WTC11 (cell line): Measurements from ENCODE around the gene GPRC6A. TPM values are rescaled to one million over a fixed set of nuclear protein-coding genes. Genes with fewer than 3 reads are reported as not detected.
"Not testable (repeated sequence)": the region's sequence is repeated elsewhere in the genome, so short reads cannot be mapped to it uniquely, and the experiment has no call there.

Source experiments
- ATAC-seq: fragments of 200-7000 bp; cut with Tn5 transposase; 2 replicates; pipeline ENCODE4 v1.10.0; 2021; ENCODE audit warnings: mild to moderate bottlenecking, moderate library complexity
- CTCF ChIA-PET: fragments of 300-600 bp; sonication (Branson Sonifier 250); formaldehyde crosslinking; loops from one replicate; lab custom pipeline; 2021; ENCODE audit warnings: antibody characterized with exemption; lab: Charles Lee
- POLR2A ChIA-PET: fragments of 350-600 bp; sonication (Branson Sonifier 250); formaldehyde crosslinking; loops from one replicate; lab custom pipeline; 2021; ENCODE audit warnings: antibody characterized with exemption; lab: Charles Lee
- DNase-seq: peaks from one replicate; pipeline ENCODE4 v3.0.0; 2021; ENCODE audit warnings: low spot score
- H3K27ac Mint-ChIP-seq: 2 replicates; pipeline ENCODE4 v1.8.0; 2021; ENCODE audit warnings: mixed read lengths
- H3K27me3 Mint-ChIP-seq: 2 replicates; pipeline ENCODE4 v1.8.0; 2021; ENCODE audit warnings: low read depth, mild to moderate bottlenecking, moderate library complexity, mixed read lengths
- H3K36me3 Mint-ChIP-seq: 2 replicates; pipeline ENCODE4 v1.8.0; 2021; ENCODE audit warnings: mixed read lengths
- H3K4me1 Mint-ChIP-seq: 2 replicates; pipeline ENCODE4 v1.8.0; 2022; ENCODE audit warnings: mixed read lengths
- H3K4me3 Mint-ChIP-seq: 2 replicates; pipeline ENCODE4 v1.8.0; 2021; ENCODE audit warnings: mild to moderate bottlenecking, moderate library complexity, mixed read lengths
- H3K9me3 Mint-ChIP-seq: 2 replicates; pipeline ENCODE4 v1.8.0; 2021; ENCODE audit warnings: mixed read lengths
- CREM ChIP-seq: sonication (generic); formaldehyde crosslinking; IDR thresholded peaks from 2 replicates; pipeline ENCODE4 v1.8.1; 2022; ENCODE audit warnings: mild to moderate bottlenecking, missing genetic modification reagents, moderate library complexity
- E2F5 ChIP-seq: sonication (generic); formaldehyde crosslinking; IDR thresholded peaks from 2 replicates; pipeline ENCODE4 v1.8.1; 2022; ENCODE audit warnings: mild to moderate bottlenecking, moderate library complexity, missing genetic modification reagents
- FOXJ3 ChIP-seq: sonication (generic); formaldehyde crosslinking; IDR thresholded peaks from 2 replicates; pipeline ENCODE4 v1.9.0; 2021; ENCODE audit warnings: missing genetic modification reagents, mild to moderate bottlenecking, borderline replicate concordance
- IRF2 ChIP-seq: sonication (generic); formaldehyde crosslinking; IDR thresholded peaks from 2 replicates; pipeline ENCODE4 v1.8.0; 2022; ENCODE audit warnings: low read depth, missing genetic modification reagents, borderline replicate concordance
- JUN ChIP-seq: sonication (generic); formaldehyde crosslinking; IDR thresholded peaks from 2 replicates; pipeline ENCODE4 v1.8.0; 2023; ENCODE audit warnings: mild to moderate bottlenecking, missing genetic modification reagents
- MYBL2 ChIP-seq: sonication (generic); formaldehyde crosslinking; IDR thresholded peaks from 2 replicates; pipeline ENCODE4 v1.8.1; 2023; ENCODE audit warnings: mild to moderate bottlenecking, moderate library complexity, missing genetic modification reagents
- NR2C2 ChIP-seq: sonication (generic); formaldehyde crosslinking; IDR thresholded peaks from 2 replicates; pipeline ENCODE4 v1.8.0; 2022; ENCODE audit warnings: mild to moderate bottlenecking, missing genetic modification reagents
- SMAD3 ChIP-seq: sonication (generic); formaldehyde crosslinking; IDR thresholded peaks from 2 replicates; pipeline ENCODE4 v1.8.0; 2022; ENCODE audit warnings: missing genetic modification reagents, mild to moderate bottlenecking, borderline replicate concordance
- ZMAT4 ChIP-seq: fragments of 250-450 bp; sonication (Bioruptor Pico); IDR thresholded peaks from 2 replicates; pipeline ENCODE4 v1.9.0; 2021; ENCODE audit warnings: mild to moderate bottlenecking
- ZNF263 ChIP-seq: sonication (generic); formaldehyde crosslinking; IDR thresholded peaks from 2 replicates; pipeline ENCODE4 v1.8.1; 2022; ENCODE audit warnings: low read depth, mild to moderate bottlenecking, moderate library complexity, missing genetic modification reagents
- ZNF396 ChIP-seq: fragments of 250-450 bp; sonication (Bioruptor Pico); IDR thresholded peaks from 2 replicates; pipeline ENCODE4 v1.8.0; 2021; ENCODE audit warnings: mild to moderate bottlenecking, moderate library complexity, borderline replicate concordance
- ZNF416 ChIP-seq: fragments of 250-450 bp; sonication (Bioruptor Pico); IDR thresholded peaks from 2 replicates; pipeline ENCODE4 v1.9.0; 2021; ENCODE audit warnings: mild to moderate bottlenecking, inconsistent platforms
- ZNF671 ChIP-seq: fragments of 250-450 bp; sonication (Bioruptor Pico); IDR thresholded peaks from 2 replicates; pipeline ENCODE4 v1.8.0; 2021; ENCODE audit warnings: mild to moderate bottlenecking
- total RNA-seq: library from RNA; stranded (reverse); gene quantifications from 3 replicates; pipeline ENCODE4 v1.2.3, GENCODE V29; 2021

Gene GPRC6A
- total RNA-seq, 1 experiment from 2014 or later: 0.17 TPM

DNA sequence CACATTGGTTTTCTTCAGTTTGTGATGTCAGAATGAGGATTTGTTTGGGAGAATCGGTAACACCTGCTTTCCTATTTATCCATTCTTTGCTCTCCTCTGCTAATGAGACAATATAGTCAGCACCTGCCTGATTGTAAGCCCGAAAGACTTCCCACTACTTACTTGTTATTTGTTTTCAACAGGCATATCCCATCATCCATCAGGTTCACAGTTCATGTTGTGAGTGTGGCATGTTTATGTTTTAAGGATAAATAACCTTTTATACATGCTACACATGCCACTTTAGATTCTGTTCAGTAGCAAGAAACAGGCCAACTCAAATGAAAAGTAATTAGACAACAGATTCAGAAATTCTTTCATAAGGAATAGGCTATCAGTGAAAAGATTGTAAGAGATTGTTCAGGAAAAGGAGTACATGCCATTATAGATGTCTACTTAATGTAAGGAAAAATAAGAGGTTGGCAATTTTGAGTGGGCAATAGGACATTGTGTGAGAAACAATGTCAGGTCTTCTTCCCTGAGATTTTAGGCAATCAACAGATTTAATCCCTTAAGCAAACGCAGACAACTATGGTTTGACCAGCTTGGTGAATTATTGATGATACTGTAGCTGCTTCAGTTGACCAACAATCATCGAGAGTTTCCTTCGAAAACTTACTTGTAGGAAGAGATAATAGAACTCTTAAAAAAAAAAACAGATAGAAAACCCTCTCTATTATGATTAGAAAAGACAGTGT lies 7.9 kb upstream of the GPRC6A start (continued):
- no peak for TF ChIP-seq ZNF671 (CRISPR knock-in tag)

DNA sequence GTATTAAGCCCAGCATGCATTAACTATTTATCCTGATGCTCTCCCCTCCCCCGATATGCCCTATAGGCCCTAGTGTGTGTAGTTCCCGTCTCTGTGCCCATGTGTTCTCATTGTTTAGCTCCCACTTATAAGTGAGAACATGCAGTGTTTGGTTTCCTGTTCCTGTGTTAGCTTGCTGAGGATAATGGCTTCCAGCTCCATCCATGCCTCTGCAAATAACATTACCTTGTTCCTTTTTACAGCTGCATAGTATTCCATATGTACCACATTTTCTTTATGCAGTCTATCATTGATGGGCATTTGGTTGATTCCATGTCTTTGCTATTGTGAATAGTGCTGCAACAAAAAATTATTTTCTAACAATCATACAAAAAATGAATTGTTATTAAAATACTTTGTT lies 5.6 kb upstream of the GPRC6A start:
- CTCF ChIA-PET, DNase-seq, H3K4me1 Mint-ChIP-seq, H3K4me3 Mint-ChIP-seq, H3K27me3 Mint-ChIP-seq, H3K27ac Mint-ChIP-seq, H3K9me3 Mint-ChIP-seq, H3K36me3 Mint-ChIP-seq, ATAC-seq, POLR2A ChIA-PET: not testable (repeated sequence)

DNA sequence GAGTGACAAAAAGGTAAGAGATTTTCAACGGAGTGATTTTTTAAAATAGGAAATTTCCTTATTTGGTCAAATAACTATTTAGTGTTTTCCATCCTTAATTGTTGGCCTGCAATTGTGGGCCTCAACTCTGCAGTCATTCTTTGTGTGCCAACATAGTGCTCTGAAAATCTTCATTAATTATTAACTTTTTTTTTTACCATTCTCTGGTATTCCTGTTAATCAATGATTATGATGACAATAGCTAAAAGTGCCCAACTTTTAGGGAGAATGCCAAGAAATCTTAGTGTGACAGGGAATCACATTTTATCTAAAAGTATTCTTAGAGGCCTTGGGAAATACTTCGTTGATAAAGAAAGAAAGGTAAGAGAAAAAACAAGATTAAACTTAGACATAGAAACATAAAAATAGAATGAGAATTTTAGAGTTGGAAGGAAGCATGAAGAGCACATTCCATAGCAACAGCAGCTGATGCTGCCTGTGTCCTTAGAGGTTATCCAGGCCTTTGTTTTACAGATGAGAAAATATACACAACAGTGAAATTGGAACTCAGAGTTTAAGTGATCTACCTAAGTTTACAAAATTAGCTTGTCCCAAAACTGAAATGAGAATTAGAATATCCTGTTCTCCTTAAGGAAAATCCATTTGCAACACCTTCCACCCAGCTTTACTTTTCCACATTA lies 1.2 kb downstream of the GPRC6A start:
- Mint-ChIP-seq H3K9me3 (peaks cover 39% of the 10 kb centered on the region), H3K27ac (peak overlapping the region; percentile 90), H3K27me3 (no peaks in the 10 kb centered on the region; the same call in 1 of the 2 replicates), H3K4me1 (peaks cover 28% of the 10 kb centered on the region), H3K4me3 (peak overlapping the region; percentile 37), H3K36me3 (peaks cover 28% of the 10 kb centered on the region)
- TF ChIP-seq JUN (CRISPR knock-in tag) (no peak), FOXJ3 (CRISPR knock-in tag) (no peak), IRF2 (no peak), ZNF671 (CRISPR knock-in tag) (no peak), ZNF396 (CRISPR knock-in tag) (no peak), MYBL2 (CRISPR knock-in tag) (no peak), ZNF263 (CRISPR knock-in tag) (no peak), SMAD3 (CRISPR knock-in tag) (no peak), CREM (CRISPR knock-in tag) (no peak), E2F5 (no peak)
- ChIA-PET CTCF (no interaction called here), POLR2A (no interaction called here)
- peak; percentile 78 for ATAC-seq
- DNase-seq: no peak

DNA sequence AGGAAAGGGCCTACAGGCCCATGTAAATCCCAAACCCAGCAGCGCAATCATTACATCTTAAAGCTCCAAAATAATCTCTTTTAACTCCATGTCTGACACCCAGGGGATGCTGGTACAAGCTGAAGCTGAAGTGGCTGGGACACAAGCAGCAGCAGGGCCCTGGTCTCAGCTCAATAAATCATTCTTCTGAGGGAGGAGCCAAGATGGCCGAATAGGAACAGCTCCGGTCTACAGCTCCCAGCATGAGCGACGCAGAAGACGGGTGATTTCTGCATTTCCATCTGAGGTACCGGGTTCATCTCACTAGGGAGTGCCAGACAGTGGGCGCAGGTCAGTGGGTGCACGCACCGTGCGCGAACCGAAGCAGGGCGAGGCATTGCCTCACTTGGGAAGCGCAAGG lies 12.5 kb downstream of the GPRC6A start:
- H3K36me3 Mint-ChIP-seq: peaks cover 44% of the 10 kb centered on the region
- ATAC-seq, H3K4me1 Mint-ChIP-seq, POLR2A ChIA-PET, CTCF ChIA-PET, DNase-seq, H3K27ac Mint-ChIP-seq, H3K27me3 Mint-ChIP-seq: not testable (repeated sequence)
- peaks cover 51% of the 10 kb centered on the region for H3K9me3 Mint-ChIP-seq
- peak overlapping the region; percentile 40 for H3K4me3 Mint-ChIP-seq

DNA sequence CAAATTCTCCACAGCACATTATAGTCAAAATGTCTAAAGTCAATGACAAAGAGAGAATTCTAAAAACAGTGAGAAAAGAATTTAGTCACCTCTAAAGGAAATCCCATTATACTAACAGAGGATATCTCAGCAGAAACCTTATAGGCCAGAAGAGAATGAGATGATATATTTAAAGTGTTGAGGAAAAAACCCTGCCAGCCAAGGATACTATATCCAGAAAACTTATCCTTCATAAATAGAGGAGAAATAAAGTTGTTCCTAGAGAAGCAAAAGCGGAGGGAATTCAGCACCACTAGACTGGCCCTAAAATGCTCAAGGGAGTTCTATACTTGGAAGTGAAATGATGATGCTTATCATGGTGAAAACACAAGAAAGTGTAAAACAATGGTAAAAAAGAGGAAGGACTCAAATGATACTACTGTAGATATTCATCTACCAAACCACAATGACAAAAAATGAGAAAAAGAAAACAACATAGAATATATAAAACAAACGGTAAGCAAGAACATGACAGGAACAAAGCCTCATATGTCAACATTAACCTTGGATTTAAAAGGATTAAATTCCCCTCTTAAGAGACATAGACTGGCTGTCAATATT lies 16.7 kb downstream of the GPRC6A start:
- Mint-ChIP-seq H3K4me3 (no peak overlapping the region), H3K36me3 (peaks cover 31% of the 10 kb centered on the region)
- CTCF ChIA-PET: no interaction called here
- no peak for DNase-seq
- POLR2A ChIA-PET: interaction anchor here (0.6 kb wide), 1 partner anchor 232 kb away, joined by 4 read pairs; no protein-coding TSS in a partner anchor
- TF ChIP-seq ZMAT4 (CRISPR knock-in tag) (no peak), FOXJ3 (CRISPR knock-in tag) (no peak), ZNF416 (CRISPR knock-in tag) (no peak), NR2C2 (CRISPR knock-in tag) (no peak)
- TF ChIP-seq, all 79 proteins: peak for 0
- H3K4me1 Mint-ChIP-seq: peaks cover 10% of the 10 kb centered on the region; the same call in 1 of the 2 replicates
- no peaks in the 10 kb centered on the region; the same call in 1 of the 2 replicates for H3K27me3 Mint-ChIP-seq
- H3K9me3 Mint-ChIP-seq: peaks cover 45% of the 10 kb centered on the region
- H3K27ac Mint-ChIP-seq: no peak overlapping the region
- ATAC-seq: no peak
